ENCODE measurements around the gene CTNNBL1.

- TF ChIP-seq CTCF (IDR thresholded peaks at IDR 0.05; ENCODE audit: extremely low read depth in 1 of 2, insufficient read depth in 1 of 2, low read depth in 1 of 2, low read length in 2 of 2) (no peak), GATA2 (IDR thresholded peaks at IDR 0.05; ENCODE audit: insufficient read depth, insufficient read length, low read depth, low read length) (no peak), EZH2 (IDR thresholded peaks at IDR 0.05; ENCODE audit: borderline replicate concordance, low read depth, low read length, severe bottlenecking) (no peak), POLR2AphosphoS5 (IDR thresholded peaks at IDR 0.05; ENCODE audit: insufficient read depth, low read depth, low read length) (no peak)
These were observed 183.0 kb downstream of the CTNNBL1 start for GRCh38 chr20:37876863-37877262.
